UCSD-AML1 (cell line): ENCODE measurements around the gene NEMP1.

Source experiments
- DNase-seq: peaks from one replicate; lab custom pipeline; 2025; ENCODE audit not compliant: unreplicated experiment; lab: John Stamatoyannopoulos, UW

Gene NEMP1

GRCh38 chr12:57107456-57108155 lies 29.0 kb upstream of the NEMP1 start:
- DNase-seq = no peak

- no peak for DNase-seq
Measured at GRCh38 chr12:57106021-57106708, 27.6 kb upstream of the NEMP1 start.

DNA sequence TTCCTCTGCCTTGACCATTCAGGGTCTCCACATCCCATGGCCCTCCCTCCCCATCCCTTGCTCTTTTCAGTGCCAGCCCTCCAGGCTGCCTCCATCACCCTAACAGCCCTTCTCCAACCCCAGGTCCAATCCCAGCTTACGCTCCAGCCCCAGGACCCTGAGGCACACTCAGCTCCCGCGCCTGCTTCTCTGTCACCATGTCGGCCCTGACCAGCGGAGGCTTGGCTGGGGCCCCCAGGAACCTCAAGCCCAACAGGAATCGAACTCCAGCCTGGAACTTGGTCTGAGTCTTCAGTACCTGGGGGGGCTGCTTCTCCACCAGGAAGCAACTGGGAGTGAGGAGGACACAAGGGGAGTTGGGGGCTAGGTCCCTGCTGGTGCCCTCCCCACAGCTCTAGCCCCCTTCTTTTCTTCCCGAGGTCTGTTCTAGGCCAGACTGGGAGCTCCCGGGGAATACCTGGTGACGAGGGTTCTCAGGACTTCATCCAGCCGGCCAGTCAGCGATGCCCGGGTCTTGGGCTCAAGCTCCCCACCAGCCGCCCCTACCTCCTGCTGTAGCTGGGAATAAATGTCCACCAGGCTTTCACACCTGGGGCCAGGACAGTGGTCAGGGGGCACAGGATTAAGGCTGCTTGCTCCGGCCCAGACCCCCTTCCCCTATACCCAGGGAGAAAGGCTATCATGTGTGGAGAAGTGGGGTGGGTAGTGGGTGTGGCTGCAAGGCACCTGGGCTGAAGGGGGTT lies 26.6 kb upstream of the NEMP1 start:
- no peak for DNase-seq

- no peak for DNase-seq
Measured at GRCh38 chr12:57104292-57104910, 25.8 kb upstream of the NEMP1 start.

GRCh38 chr12:57103856-57104255 lies 25.3 kb upstream of the NEMP1 start:
- no peak for DNase-seq

DNA sequence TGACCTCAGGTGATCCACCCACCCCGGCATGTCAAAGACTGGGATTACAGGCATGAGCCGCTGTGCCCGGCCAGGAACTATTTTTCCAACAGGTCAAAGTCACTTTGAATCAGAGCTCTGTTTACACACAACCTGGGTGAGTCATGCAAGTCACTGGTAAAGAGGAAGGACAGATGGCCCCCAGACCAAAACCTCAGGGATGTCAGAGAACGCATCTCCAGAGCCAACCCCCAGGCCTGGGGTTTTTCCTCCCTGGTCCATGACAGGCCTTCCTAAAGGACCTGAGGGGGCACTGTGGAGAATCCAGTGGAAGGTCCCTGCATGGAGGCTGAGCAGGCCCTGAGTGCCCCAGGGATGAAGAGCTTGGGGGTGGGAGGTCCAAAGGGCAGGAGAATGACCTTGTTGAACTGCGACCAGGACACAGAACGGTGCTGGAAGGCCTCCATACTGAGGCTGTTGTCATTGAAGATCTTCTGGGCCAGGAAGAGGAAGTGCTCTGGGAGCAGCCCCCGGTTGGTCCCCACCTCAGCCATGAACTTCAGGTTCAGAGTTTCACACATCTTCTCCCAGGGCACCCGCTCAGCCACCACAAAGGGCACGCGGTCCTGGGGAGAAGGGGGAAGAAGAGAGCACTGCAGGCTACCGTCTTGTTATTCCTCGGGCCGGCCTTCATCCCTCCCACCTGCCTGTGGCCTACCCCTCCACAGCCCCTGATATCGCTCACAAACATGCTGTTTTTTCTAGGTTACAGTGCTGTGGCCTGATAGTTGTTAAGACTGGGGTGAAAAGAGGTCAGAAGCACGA lies 23.5 kb upstream of the NEMP1 start:
- no peak for DNase-seq

GRCh38 chr12:57099766-57100165 lies 21.2 kb upstream of the NEMP1 start:
- DNase-seq = no peak

DNA sequence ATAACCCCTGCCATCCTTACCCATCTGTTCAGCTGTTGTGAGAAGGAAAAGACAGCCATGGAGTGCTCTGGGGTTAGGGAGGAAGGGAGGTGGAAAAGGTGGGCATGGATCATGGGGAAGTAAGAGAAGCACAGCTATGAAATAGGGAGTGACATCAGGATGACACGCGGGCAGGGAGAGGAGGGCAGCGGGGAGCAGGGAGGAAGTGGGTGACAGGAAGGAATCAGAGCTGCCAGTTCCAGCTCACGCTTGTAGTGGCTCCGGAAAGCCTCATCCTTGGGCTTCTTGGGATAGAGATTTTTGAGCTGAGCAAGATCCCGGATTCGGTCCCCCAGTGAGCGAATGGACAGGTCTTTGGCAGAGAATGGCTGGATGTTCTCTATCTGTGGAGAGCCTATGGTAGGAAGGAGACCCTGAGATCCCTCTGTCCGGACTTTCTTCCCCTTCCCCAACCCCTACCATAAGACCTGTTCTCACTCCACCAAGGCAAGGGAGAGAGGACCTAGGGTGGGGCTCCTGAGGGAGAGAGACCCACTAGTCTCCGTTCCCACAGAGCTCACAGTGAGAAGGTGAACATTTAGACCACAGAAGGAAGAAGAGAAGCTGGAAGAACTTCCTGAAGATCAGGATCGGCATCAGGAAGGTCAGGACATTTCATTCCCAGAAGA lies 20.6 kb upstream of the NEMP1 start:
- no peak for DNase-seq

GRCh38 chr12:57098546-57098945 lies 20.0 kb upstream of the NEMP1 start:
- no peak for DNase-seq

DNA sequence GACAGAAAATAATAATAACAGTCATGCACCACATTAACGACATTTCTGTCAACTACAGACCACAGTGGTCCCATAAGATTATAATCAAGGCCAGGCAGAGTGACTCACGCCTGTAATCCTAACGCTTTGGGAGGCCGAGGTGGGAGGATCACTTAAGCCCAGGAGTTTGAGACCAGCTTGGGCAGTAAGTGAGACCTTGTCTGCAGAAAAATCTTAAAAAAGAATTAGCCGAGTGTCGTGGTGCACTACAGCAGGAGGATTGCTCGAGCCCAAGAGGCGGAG lies 18.9 kb upstream of the NEMP1 start:
- DNase-seq = no peak

DNA sequence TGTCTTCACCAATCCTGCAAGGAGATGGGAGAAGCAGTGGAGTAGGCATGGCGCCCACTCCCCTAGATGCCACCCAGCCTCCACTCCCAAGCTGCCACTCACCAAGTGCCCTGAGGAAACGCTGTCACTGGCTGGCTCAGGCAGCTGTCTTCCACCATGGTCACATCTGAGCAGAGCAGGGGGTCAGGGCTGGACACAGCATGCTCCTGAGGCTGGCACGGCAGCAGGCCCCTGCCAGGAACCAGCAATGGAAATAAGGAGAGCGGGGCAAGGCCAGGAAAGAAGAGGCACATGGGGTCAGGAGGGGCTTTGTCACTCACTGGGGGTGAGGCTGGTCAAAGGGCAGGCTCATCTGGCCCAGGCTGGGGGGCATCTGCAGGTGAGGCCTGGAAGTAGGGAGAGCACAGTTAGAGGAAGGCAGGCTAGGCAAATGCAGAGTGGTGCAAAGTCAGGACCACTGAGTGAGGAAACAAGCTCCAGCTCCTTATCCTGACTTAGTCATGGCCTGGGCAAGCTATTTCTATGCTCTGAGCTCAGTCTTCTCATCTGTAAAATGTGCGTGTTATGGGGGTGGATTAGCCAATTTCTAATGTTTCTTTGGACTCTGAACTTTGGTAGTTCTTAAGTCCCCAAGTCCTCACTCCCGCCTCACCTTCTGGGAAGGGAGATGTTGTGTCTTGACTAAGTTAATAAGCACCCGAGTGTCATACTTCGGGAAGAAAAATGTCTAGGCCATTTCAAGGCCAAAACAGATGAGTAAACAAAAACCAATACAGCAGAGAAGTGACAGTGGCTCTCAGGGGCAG lies 18.4 kb upstream of the NEMP1 start:
- no peak for DNase-seq

- DNase-seq = no peak
Measured at GRCh38 chr12:57096099-57096572, 17.5 kb upstream of the NEMP1 start.

- no peak for DNase-seq
Measured at GRCh38 chr12:57095440-57095839, 16.8 kb upstream of the NEMP1 start.

DNA sequence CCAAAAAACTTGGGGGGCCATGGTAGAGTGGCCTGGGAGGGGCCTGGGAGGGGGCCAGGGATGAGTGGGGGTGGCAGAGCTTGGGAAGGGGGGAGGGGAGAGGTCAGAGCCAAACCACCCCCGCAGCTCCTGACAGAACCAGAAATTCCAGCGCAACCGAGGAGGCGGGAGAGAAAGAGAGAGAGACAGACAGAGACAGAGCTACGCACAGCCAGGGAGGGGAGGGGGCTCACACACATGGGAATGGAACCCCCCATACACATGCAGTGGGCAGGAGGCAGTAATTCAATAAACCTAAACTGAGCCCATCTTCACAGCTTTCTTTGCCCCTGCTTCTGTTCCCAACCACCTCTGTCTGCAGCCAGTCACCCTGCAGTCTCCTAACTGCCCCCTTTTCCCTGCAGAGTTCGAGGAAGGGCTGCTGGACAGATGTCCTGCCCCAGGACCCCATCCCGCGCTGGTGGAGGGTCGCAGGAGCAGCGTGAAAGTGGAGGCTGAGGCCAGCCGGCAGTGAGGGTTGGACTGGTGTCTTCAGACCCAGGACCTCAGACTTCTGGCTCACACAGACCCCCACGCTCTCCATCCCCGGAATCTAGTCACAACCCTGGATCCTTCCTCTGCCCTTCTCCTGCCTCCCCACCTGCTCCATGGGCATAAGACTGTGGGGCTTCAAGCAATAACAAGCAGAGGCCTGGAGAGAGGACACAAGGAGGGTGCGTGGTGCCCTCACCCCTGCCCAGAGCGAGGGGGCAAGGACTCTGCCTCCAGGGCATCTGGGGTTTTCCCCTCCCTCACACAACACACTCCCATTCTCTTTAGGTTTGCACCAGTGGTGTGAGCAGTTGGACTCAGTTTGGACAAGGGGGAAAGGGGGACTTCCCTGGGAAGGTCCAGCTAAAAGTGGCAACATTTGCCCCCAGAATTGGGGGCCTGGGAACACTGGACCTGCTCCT lies 15.9 kb upstream of the NEMP1 start:
- DNase-seq = no peak

GRCh38 chr12:57093415-57094207 lies 15.0 kb upstream of the NEMP1 start:
- peak; percentile 51 for DNase-seq

GRCh38 chr12:57092876-57093414 lies 14.4 kb upstream of the NEMP1 start:
- DNase-seq = no peak

DNA sequence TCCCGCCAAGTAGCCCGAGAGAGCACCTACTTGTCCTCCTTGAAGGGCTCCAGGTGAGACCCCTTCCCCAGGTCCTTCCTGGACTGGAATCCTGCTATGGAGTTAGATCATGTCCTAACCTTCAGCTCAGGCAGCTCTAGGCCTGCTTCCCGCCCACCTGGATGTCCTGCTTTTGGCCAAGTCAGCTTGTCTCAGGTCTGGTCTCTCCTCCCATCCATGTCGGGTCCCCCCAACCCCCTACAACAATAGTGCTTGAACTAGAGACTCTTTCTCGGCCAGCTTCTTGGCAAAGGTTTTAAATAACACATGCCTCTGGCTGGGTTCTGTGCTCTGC lies 13.9 kb upstream of the NEMP1 start:
- no peak for DNase-seq
